NCI-H187 (cell line): ENCODE results near the gene TELO2.
"Not testable (repeated sequence)": the region's sequence is repeated elsewhere in the genome, so short reads cannot be mapped to it uniquely, and the experiment has no call there.

Experiments
- DNase-seq, 2 experiments: peaks; one replicate each; lab custom pipeline; 2025; lab: John Stamatoyannopoulos, UW

The TELO2 gene

GRCh38 chr16:1457489-1458245 is 35.5 kb upstream of the TELO2 start:
- DNase-seq = no peak

- no peak for DNase-seq
Measured at GRCh38 chr16:1458336-1458976, 34.7 kb upstream of the TELO2 start.

DNA sequence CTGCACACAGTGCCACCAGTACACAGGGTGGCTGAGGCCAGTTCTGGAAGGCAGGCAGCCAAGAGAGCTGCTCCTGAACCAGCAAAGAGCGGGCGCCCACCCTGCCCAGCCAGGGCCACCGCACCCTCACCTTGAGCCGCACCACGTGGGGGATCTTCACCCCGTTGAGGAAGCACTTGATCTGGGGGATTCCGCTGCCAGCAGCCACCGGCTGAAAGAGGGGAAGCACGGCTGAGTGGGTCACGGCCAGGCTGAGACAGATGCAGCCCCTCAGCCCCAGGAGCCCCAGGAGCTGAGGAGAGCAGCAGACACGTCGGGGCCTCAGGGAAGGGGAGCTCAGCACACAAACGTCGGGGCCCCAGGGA is 34.2 kb upstream of the TELO2 start:
- no peak for DNase-seq

- no peak for DNase-seq
Measured at GRCh38 chr16:1459967-1460366, 33.2 kb upstream of the TELO2 start.

- DNase-seq = no peak
Measured at GRCh38 chr16:1460602-1461138, 32.5 kb upstream of the TELO2 start.

DNA sequence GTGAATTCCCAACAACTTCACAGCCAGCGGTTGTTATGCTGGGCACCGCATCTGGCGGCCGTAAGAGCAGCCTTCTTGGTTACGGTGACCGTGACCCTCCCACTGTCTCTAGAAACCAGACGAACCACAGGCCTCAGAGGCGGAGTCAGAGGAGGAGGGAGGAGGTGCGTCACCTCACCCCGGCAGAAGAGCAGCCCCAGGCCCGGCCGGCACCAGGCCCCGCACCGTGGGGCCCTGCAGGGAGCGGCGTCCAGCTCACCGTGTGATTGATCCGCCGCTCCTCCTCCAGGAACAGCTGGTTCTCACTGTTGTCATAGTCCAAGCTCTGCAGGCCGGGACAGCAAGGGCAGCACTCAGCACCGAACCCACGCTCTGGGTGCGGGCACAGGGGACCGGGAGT is 32.0 kb upstream of the TELO2 start:
- DNase-seq = no peak

GRCh38 chr16:1464196-1464893 is 28.8 kb upstream of the TELO2 start:
- DNase-seq = no peak

- no peak for DNase-seq
Measured at GRCh38 chr16:1464894-1465566, 28.1 kb upstream of the TELO2 start.

DNA sequence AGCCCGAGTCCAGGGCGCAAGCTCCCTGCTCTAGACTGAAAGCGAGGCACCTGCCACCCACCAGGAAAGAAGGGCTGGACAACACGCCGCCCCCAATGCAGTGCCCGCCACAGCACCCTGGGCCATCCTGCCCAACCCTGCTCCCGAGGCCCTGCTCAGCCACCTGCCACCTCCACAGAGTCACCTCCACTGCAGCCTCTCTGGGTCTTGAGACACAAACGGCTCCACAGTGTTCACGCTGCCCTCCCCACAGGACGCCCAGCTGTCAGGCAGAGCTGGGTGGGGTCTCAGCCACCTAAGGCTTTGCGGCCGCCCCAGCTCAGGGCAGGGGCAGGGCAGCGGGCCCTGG is 27.6 kb upstream of the TELO2 start:
- DNase-seq = no peak

GRCh38 chr16:1466054-1466453 is 27.1 kb upstream of the TELO2 start:
- DNase-seq = no peak

DNA sequence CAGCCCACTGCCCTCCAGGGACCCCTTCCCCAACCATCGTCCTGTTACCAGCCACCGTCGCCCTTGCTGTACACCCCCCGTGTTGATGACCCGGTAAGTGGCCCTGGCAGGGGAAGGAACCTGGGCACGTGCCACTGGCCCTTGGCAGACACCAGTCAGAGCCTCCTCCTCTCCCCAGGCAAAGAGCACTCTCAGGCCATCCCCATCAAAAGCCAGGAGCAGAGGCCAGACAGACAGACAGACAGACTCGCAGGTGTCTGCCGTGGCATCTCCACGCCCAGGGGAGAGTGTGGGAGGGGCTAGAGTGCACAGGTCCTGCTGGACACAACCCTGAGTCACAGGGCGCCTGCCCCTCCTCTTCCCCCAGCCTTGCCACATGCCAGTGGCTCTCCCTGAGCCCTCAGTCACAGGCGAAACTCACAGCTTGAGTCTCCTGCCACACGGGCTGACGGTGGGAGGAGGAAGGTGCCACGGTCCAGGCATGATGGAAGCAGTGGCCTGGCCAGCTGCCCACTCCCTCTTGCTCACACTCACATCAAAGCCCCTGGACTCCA is 26.1 kb upstream of the TELO2 start:
- no peak for DNase-seq

- DNase-seq = no peak
Measured at GRCh38 chr16:1468426-1468810, 24.7 kb upstream of the TELO2 start.

GRCh38 chr16:1469141-1469540 is 24.0 kb upstream of the TELO2 start:
- not testable (repeated sequence) for DNase-seq

GRCh38 chr16:1469693-1470201 is 23.4 kb upstream of the TELO2 start:
- DNase-seq = no peak

- no peak for DNase-seq
Measured at GRCh38 chr16:1470481-1471251, 22.5 kb upstream of the TELO2 start.

DNA sequence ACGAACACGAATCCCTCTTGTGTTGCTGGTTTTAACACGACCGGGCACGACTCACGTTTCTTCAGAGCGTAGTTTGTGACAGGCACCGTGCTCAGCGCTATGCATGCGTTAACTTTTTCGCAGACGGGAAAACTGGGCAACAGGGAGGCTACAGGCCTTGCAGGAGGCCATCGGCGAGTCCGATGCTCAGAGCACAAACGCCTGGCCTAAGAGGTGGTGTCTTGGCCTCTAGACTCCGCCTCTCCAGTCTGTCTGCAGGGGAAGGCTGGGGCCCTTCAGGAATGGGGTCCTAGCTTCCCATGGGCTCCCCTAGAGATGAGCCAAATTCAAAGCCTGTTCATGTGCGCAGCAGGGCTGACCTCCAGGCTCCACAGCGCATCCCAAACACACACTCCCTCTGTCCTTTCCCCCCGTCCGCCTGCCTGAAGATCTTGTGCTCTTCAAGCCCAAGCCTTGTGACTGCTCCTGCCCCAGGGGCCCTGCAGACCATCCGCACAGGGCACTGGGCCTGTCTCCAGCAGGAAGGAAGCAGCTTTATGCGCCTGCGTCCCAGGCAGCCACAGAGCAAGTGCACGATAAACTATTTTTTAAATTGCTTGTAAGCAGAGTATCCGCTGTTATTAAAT is 21.5 kb upstream of the TELO2 start:
- no peak for DNase-seq

DNA sequence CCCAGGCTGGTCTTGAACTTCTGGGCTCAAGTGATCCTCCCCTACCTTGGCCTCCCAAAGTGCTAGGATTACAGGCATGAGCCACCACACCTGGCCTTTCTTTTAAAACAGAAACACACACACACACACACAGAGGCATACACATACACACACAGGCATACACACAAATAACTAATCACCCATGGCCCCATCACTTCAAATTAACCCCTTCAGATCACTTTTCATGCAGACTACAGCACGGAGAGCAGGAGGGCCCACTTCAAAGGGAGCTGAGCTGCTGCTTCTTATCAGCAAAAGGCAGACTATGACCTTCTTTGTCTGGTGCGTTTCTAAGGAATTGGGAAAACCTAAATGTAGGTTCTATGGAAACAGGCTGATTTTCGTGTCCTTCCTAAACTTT is 20.2 kb upstream of the TELO2 start:
- DNase-seq = no peak

- no peak for DNase-seq
Measured at GRCh38 chr16:1474082-1474795, 18.9 kb upstream of the TELO2 start.

DNA sequence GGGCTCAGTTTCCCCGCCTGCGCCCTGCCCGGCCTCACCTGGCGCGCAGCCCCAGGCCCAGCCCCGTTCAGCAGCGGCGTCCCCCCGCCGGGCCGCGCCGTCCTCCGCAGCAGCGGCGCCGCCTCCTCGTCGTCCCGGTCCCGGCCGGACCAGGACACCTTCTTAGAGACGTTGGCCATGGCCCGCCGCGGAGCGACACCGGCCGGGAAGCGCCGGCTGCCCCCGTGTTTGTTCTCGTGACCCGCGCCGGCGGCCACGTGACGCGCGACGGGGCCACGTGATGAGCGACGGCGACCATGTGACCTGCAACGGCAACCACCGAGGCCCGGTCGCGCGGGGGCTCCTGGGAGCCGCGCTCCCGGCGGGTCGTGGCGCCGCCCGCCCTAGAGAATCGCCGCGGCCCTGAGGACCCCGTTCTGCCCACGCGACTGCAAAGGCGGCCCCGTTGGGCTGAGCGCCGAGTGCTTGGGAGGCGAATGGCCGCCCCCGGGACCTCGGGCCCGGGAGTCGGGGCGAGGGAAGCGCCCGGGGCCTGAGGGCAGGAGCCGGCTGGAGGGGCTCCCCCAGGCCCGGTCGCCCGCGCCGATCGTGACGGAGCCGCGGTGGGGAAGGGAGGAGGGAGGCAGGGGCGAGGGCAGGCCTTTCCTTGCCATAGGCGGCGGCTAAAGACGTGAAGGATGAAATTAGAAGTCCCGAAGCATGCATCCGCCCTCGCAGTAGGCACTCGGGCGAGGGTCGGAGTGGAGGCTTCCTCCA is 18.2 kb upstream of the TELO2 start, which contains the start of gene CLCN7:
TSS of gene CLCN7 (minus strand) at position 233 of the 756 bp plus-strand sequence. CDS start at position 179, 54 bp downstream.
- peak; percentile 79 to 86 for DNase-seq
